IMR-90 (cell line): Measurements from ENCODE around the gene CABP1.

ENCODE experiments used
- FOS ChIP-seq: fragments of 150-350 bp; IDR thresholded peaks from 2 replicates; pipeline ENCODE4 v1.6.1; 2016; ENCODE audit warnings: low read depth, low read length
- POLR2A ChIP-seq: IDR thresholded peaks from 2 replicates; pipeline ENCODE4 v1.6.1; 2012; ENCODE audit warnings: mild to moderate bottlenecking, low read depth, low read length
- RAD21 ChIP-seq: IDR thresholded peaks from 2 replicates; pipeline ENCODE4 v1.6.1; 2012; ENCODE audit warnings: low read length, improper control_type of control experiment
- TF ChIP-seq, protein P1 (sequence below): conservative IDR thresholded peaks from 2 replicates; pipeline ENCODE4 v1.5.1; 2012; ENCODE audit warnings: mild to moderate bottlenecking, low read depth, low read length, improper control_type of control experiment

DNA sequence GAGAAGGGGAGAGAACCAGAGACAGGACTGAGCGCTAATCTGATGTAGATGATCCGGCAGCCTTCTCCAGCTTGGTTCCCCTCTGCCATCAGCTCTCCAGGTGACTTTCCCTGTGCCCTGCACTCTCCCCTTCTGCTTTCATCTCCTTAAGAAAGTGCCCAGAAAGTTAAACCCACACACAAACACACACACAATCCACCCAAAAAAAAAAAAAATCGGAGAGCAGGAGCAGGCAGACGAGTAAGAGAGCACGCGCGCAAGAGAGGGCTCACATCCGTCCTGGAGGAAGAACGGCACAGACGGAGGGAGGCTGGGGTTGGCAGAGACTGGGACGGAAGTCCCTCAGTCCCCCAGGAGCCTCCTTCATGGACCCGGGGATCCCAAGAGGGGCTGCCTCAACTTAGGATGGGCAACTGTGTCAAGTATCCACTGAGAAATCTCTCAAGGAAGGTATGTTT, 9.8 kb downstream of the CABP1 start:
- no peak for TF ChIP-seq POLR2A
- TF ChIP-seq, protein P1, sequence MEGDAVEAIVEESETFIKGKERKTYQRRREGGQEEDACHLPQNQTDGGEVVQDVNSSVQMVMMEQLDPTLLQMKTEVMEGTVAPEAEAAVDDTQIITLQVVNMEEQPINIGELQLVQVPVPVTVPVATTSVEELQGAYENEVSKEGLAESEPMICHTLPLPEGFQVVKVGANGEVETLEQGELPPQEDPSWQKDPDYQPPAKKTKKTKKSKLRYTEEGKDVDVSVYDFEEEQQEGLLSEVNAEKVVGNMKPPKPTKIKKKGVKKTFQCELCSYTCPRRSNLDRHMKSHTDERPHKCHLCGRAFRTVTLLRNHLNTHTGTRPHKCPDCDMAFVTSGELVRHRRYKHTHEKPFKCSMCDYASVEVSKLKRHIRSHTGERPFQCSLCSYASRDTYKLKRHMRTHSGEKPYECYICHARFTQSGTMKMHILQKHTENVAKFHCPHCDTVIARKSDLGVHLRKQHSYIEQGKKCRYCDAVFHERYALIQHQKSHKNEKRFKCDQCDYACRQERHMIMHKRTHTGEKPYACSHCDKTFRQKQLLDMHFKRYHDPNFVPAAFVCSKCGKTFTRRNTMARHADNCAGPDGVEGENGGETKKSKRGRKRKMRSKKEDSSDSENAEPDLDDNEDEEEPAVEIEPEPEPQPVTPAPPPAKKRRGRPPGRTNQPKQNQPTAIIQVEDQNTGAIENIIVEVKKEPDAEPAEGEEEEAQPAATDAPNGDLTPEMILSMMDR, result no peak
- no peak for TF ChIP-seq FOS
- TF ChIP-seq RAD21, result no peak
